ENCODE measurements around the gene LRP1.

The LRP1 gene

GRCh38 chr12:57098546-57098945 lies 29.7 kb upstream of the LRP1 start:
- no peaks in the 10 kb centered on the region for H3K9me2 ChIP-seq (replicated peaks; ENCODE audit: low read depth, low read length)
- no peak for TF ChIP-seq CTCF (conservative IDR thresholded peaks at IDR 0.05; ENCODE audit: low read length)
- no peak for TF ChIP-seq EZH2phosphoT487 (IDR thresholded peaks at IDR 0.05; ENCODE audit: borderline replicate concordance)
- peaks cover 5% of the 10 kb centered on the region; the same call in 1 of the 2 replicates for H3K36me3 ChIP-seq (ENCODE audit: insufficient read depth, low read length)
- no peak overlapping the region for H3K4me3 ChIP-seq (ENCODE audit: low read length, poor library complexity, severe bottlenecking)
- no peaks in the 10 kb centered on the region for H3F3A ChIP-seq (ENCODE audit: low read depth)
- no peaks in the 10 kb centered on the region for H3K79me2 ChIP-seq (ENCODE audit: insufficient read depth, low read length)
- H4K20me1 ChIP-seq (ENCODE audit: insufficient read depth, low read length, poor library complexity, severe bottlenecking), result peaks cover 3% of the 10 kb centered on the region
- no peak overlapping the region for H3K4me2 ChIP-seq (ENCODE audit: low read depth, low read length, poor library complexity, severe bottlenecking)
- no peaks in the 10 kb centered on the region for H3K27me3 ChIP-seq (ENCODE audit: insufficient read depth, low read length, poor library complexity, severe bottlenecking)
- no peaks in the 10 kb centered on the region for H3K9me3 ChIP-seq (ENCODE audit: insufficient read depth, low read depth, low read length)
- H3K9ac ChIP-seq (ENCODE audit: low read depth, low read length, poor library complexity, severe bottlenecking), result no peak overlapping the region
- no peak overlapping the region for H2AFZ ChIP-seq (ENCODE audit: low read length)
- peaks cover 8% of the 10 kb centered on the region for H3K4me1 ChIP-seq (ENCODE audit: insufficient read depth, low read length, poor library complexity, severe bottlenecking)

- H2AFZ ChIP-seq (ENCODE audit: low read length), result no peak overlapping the region
- H3K4me3 ChIP-seq (ENCODE audit: low read length, poor library complexity, severe bottlenecking), result no peak overlapping the region
- no peaks in the 10 kb centered on the region for H4K20me1 ChIP-seq (ENCODE audit: insufficient read depth, low read length, poor library complexity, severe bottlenecking)
- H3K9me2 ChIP-seq (replicated peaks; ENCODE audit: low read depth, low read length), result no peaks in the 10 kb centered on the region
- no peak for TF ChIP-seq CTCF (conservative IDR thresholded peaks at IDR 0.05; ENCODE audit: low read length)
- no peak for TF ChIP-seq EZH2phosphoT487 (IDR thresholded peaks at IDR 0.05; ENCODE audit: borderline replicate concordance)
- no peak overlapping the region for H3K9ac ChIP-seq (ENCODE audit: low read depth, low read length, poor library complexity, severe bottlenecking)
- H3K27me3 ChIP-seq (ENCODE audit: insufficient read depth, low read length, poor library complexity, severe bottlenecking), result no peaks in the 10 kb centered on the region
- H3K9me3 ChIP-seq (ENCODE audit: insufficient read depth, low read depth, low read length), result no peaks in the 10 kb centered on the region
- H3K4me1 ChIP-seq (ENCODE audit: insufficient read depth, low read length, poor library complexity, severe bottlenecking), result peaks cover 8% of the 10 kb centered on the region
- no peaks in the 10 kb centered on the region for H3F3A ChIP-seq (ENCODE audit: low read depth)
- no peaks in the 10 kb centered on the region for H3K79me2 ChIP-seq (ENCODE audit: insufficient read depth, low read length)
- peaks cover 9% of the 10 kb centered on the region; the same call in 1 of the 2 replicates for H3K36me3 ChIP-seq (ENCODE audit: insufficient read depth, low read length)
- no peak overlapping the region for H3K4me2 ChIP-seq (ENCODE audit: low read depth, low read length, poor library complexity, severe bottlenecking)
These were observed 29.1 kb upstream of the LRP1 start for GRCh38 chr12:57099047-57099714.

- H3K9me3 ChIP-seq (ENCODE audit: insufficient read depth, low read depth, low read length), result no peaks in the 10 kb centered on the region
- no peak overlapping the region for H3K4me2 ChIP-seq (ENCODE audit: low read depth, low read length, poor library complexity, severe bottlenecking)
- peaks cover 15% of the 10 kb centered on the region; the same call in 1 of the 2 replicates for H3K36me3 ChIP-seq (ENCODE audit: insufficient read depth, low read length)
- H2AFZ ChIP-seq (ENCODE audit: low read length), result no peak overlapping the region
- H3K79me2 ChIP-seq (ENCODE audit: insufficient read depth, low read length), result no peaks in the 10 kb centered on the region
- H4K20me1 ChIP-seq (ENCODE audit: insufficient read depth, low read length, poor library complexity, severe bottlenecking), result no peaks in the 10 kb centered on the region
- peaks cover 8% of the 10 kb centered on the region for H3K4me1 ChIP-seq (ENCODE audit: insufficient read depth, low read length, poor library complexity, severe bottlenecking)
- TF ChIP-seq EZH2phosphoT487 (IDR thresholded peaks at IDR 0.05; ENCODE audit: borderline replicate concordance) (no peak), CTCF (conservative IDR thresholded peaks at IDR 0.05; ENCODE audit: low read length) (no peak)
- no peaks in the 10 kb centered on the region for H3K27me3 ChIP-seq (ENCODE audit: insufficient read depth, low read length, poor library complexity, severe bottlenecking)
- H3K4me3 ChIP-seq (ENCODE audit: low read length, poor library complexity, severe bottlenecking), result no peak overlapping the region
- H3K9ac ChIP-seq (ENCODE audit: low read depth, low read length, poor library complexity, severe bottlenecking), result no peak overlapping the region
- H3F3A ChIP-seq (ENCODE audit: low read depth), result no peaks in the 10 kb centered on the region
- no peaks in the 10 kb centered on the region for H3K9me2 ChIP-seq (replicated peaks; ENCODE audit: low read depth, low read length)
These were observed 28.5 kb upstream of the LRP1 start for GRCh38 chr12:57099766-57100165.

Measured in Loucy (cell line).